HepG2 (cell line): Measurements from ENCODE around the gene EVA1A. TPM values are rescaled to one million over a fixed set of nuclear protein-coding genes. Genes with fewer than 3 reads are reported as not detected.

ENCODE experiments used
- ATAC-seq: fragments of 200-7000 bp; cut with Tn5 transposase; 3 replicates; pipeline ENCODE4 v1.9.1; 2020; ENCODE audit warnings: mild to moderate bottlenecking, moderate library complexity
- BruUV-seq: library from RNA; stranded (reverse); fragments of 400-500 nt; replicated peaks from 2 replicates; lab custom pipeline; 2021; lab: Mats Ljungman, UMichigan
- CTCF ChIA-PET: fragments of 300-600 bp; formaldehyde crosslinking; extraction: SDS; loops from one replicate; lab custom pipeline; 2021; ENCODE audit warnings: low total read pairs, inconsistent platforms, low intra/inter-chr PET ratio; lab: Yijun Ruan, JAX
- POLR2A ChIA-PET: fragments of 350-600 bp; sonication (Branson Sonifier 250); formaldehyde crosslinking; loops from one replicate; lab custom pipeline; 2020; ENCODE audit warnings: antibody characterized with exemption, inconsistent platforms; lab: Yijun Ruan, JAX
- DNase-seq: peaks from one replicate; pipeline ENCODE4 v3.0.0-alpha.2; 2015; ENCODE audit warnings: low spot score
- FAIRE-seq: peaks from 3 replicates; lab custom pipeline; 2011; peaks lifted over from hg19 to GRCh38; lab: Jason Lieb, UNC
- H2AFZ ChIP-seq: one replicate; pipeline ENCODE4 v1.6.1; 2011; ENCODE audit warnings: low read length, inconsistent platforms
- H3K27ac ChIP-seq: fragments of 300-600 bp; 3 replicates; pipeline ENCODE4 v1.8.0; 2011; ENCODE audit warnings: mixed run types, mild to moderate bottlenecking, mixed read lengths, low read length, inconsistent platforms; ENCODE audit not compliant: insufficient read depth; ENCODE audit errors: extremely low read length
- H3K27me3 ChIP-seq, 2 experiments: fragments of 200-600 bp in 1 of 2; 2 replicates in 1 of 2; 3 replicates in 1 of 2; pipeline versions ENCODE4 v1.6.0 to v1.8.0; 2011; ENCODE audit warnings: low read length in 2 of 2, mild to moderate bottlenecking in 2 of 2, moderate library complexity in 2 of 2, inconsistent platforms in 1 of 2; ENCODE audit not compliant: insufficient read depth in 2 of 2, control insufficient read depth in 1 of 2
- H3K36me3 ChIP-seq, 2 experiments: fragments of 200-600 bp in 1 of 2; replicated peaks in 1 of 2; 2 replicates in 1 of 2; 3 replicates in 1 of 2; pipeline versions ENCODE4 v1.5.1 to v1.8.0; 2011; ENCODE audit warnings: low read length in 2 of 2, inconsistent platforms in 1 of 2; ENCODE audit not compliant: insufficient read depth in 2 of 2, control insufficient read depth in 1 of 2
- H3K4me1 ChIP-seq: 2 replicates; pipeline ENCODE4 v1.5.1; 2012; ENCODE audit warnings: low read length, inconsistent platforms; ENCODE audit not compliant: insufficient read depth
- H3K4me2 ChIP-seq: 2 replicates; pipeline ENCODE4 v1.6.0; 2011; ENCODE audit warnings: low read depth, low read length, inconsistent platforms
- H3K4me3 ChIP-seq, 3 experiments: fragments of 200-600 bp in 1 of 3; sonication (generic), shearing (Covaris generic) in 1 of 3; replicated peaks in 1 of 3; 2 replicates each; pipeline ENCODE4 v1.5.1; 2011 to 2016; ENCODE audit warnings: low read length in 3 of 3, inconsistent platforms in 2 of 3, low read depth in 2 of 3, mild to moderate bottlenecking in 2 of 3, control low read depth in 1 of 3, mixed read lengths in 1 of 3; ENCODE audit not compliant: insufficient read depth in 1 of 3
- H3K79me2 ChIP-seq: one replicate; pipeline ENCODE4 v1.6.1; 2011; ENCODE audit warnings: low read length, inconsistent platforms; ENCODE audit not compliant: insufficient read depth
- H3K9ac ChIP-seq: 2 replicates; pipeline ENCODE4 v1.6.0; 2011; ENCODE audit warnings: mild to moderate bottlenecking, low read depth, low read length, inconsistent platforms; ENCODE audit not compliant: insufficient read depth
- H3K9me3 ChIP-seq: 2 replicates; pipeline ENCODE4 v1.5.1; 2012; ENCODE audit warnings: mild to moderate bottlenecking, low read length
- H4K20me1 ChIP-seq: 2 replicates; pipeline ENCODE4 v1.6.0; 2011; ENCODE audit warnings: inconsistent platforms, mild to moderate bottlenecking, low read length, moderate library complexity; ENCODE audit not compliant: insufficient read depth
- GATAD2A ChIP-seq: IDR thresholded peaks from 2 replicates; pipeline ENCODE4 v1.6.1; 2016
- NR1H2 ChIP-seq: sonication (generic); formaldehyde crosslinking; IDR thresholded peaks from 2 replicates; pipeline ENCODE4 v1.8.1; 2022; ENCODE audit warnings: low read depth, missing genetic modification reagents, borderline replicate concordance
- RAD21 ChIP-seq: fragments of 450-650 bp; formaldehyde crosslinking; IDR thresholded peaks from 2 replicates; pipeline ENCODE4 v1.5.0; 2020; ENCODE audit warnings: mild to moderate bottlenecking
- RARG ChIP-seq: sonication (generic); formaldehyde crosslinking; IDR thresholded peaks from 2 replicates; pipeline ENCODE4 v1.4.0; 2020; ENCODE audit warnings: low read depth, mild to moderate bottlenecking, missing genetic modification reagents
- SMAD3 ChIP-seq: sonication (generic); formaldehyde crosslinking; IDR thresholded peaks from 2 replicates; pipeline ENCODE4 v1.4.0; 2020; ENCODE audit warnings: missing genetic modification reagents
- SOX13 ChIP-seq, 3 experiments: fragments of 450-650 bp in 1 of 3; sonication (generic) in 1 of 3; formaldehyde crosslinking in 1 of 3; IDR thresholded peaks in 2 of 3; conservative IDR thresholded peaks in 1 of 3; 2 replicates each; pipeline versions ENCODE4 v1.5.0 to v1.6.1; 2016 to 2020; ENCODE audit warnings: antibody characterized with exemption in 1 of 3, mild to moderate bottlenecking in 1 of 3, missing compliant biosample characterization in 1 of 3, missing genetic modification reagents in 1 of 3, moderate library complexity in 1 of 3
- TAF1 ChIP-seq: sonication (generic); formaldehyde crosslinking; IDR thresholded peaks from 2 replicates; pipeline ENCODE4 v1.4.0; 2020; ENCODE audit warnings: missing genetic modification reagents
- ZFP90 ChIP-seq: sonication (generic); formaldehyde crosslinking; IDR thresholded peaks from 2 replicates; pipeline ENCODE4 v1.8.0; 2022; ENCODE audit warnings: missing genetic modification reagents, mild to moderate bottlenecking, inconsistent platforms, borderline replicate concordance
- ZNF329 ChIP-seq: sonication (generic); formaldehyde crosslinking; IDR thresholded peaks from 2 replicates; pipeline ENCODE4 v1.9.0; 2021; ENCODE audit warnings: low read depth, mild to moderate bottlenecking, missing genetic modification reagents
- WGBS: methylation state at CpG from one replicate; pipeline ENCODE4 v1.1.6; 2017; ENCODE audit warnings: low lambda C conversion rate; 5-methylcytosine and 5-hydroxymethylcytosine counted together
- in situ Hi-C: cut with HindIII; loops from 2 replicates; pipeline ENCODE4 v1.10.0; 2017; ENCODE audit warnings: low pct_unique_long_range_greater_than_20kb; ENCODE audit not compliant: extremely low pct_ligation_motif_present
- intact Hi-C: fragments of 100-400 bp; cut with micrococcal nuclease; formaldehyde crosslinking; loops from one replicate; pipeline ENCODE4 v1.10.0; 2022; ENCODE audit not compliant: unreplicated experiment
- polyA plus RNA-seq, 8 experiments: library from polyadenylated mRNA; depleted of rRNA in 3 of 8; stranded (reverse) in 7 of 8; unstranded in 1 of 8; fragments of >200 nt; fragmentation: Illumina TruSeq in 4 of 8; extraction: Trizol in 4 of 8; gene quantifications; 2 replicates each; pipeline versions ENCODE4 v1.2.1 to v1.2.3, GENCODE V29; 2011 to 2016; ENCODE audit warnings: low read depth in 4 of 8, missing spikeins in 1 of 8, mixed read lengths in 1 of 8; ENCODE audit not compliant: insufficient read depth in 1 of 8
- total RNA-seq, 5 experiments: library from RNA; depleted of rRNA; stranded (reverse); fragments of >200 nt; fragmentation: Illumina TruSeq; extraction: Trizol; gene quantifications; 2 replicates each; pipeline ENCODE4 v1.2.3, GENCODE V29; 2016; ENCODE audit warnings: low read depth in 1 of 5
- TF ChIP-seq, protein P1 (sequence below): sonication (generic); formaldehyde crosslinking; IDR thresholded peaks from 2 replicates; pipeline ENCODE4 v1.5.1; 2020; ENCODE audit warnings: mild to moderate bottlenecking, missing genetic modification reagents, moderate library complexity
- TF ChIP-seq, protein P2 (sequence below): sonication (generic); formaldehyde crosslinking; IDR thresholded peaks from 2 replicates; pipeline ENCODE4 v1.8.0; 2022; ENCODE audit warnings: mild to moderate bottlenecking, missing genetic modification reagents, moderate library complexity
- TF ChIP-seq, protein P3 (sequence below): sonication (generic); formaldehyde crosslinking; IDR thresholded peaks from 2 replicates; pipeline ENCODE4 v1.5.0; 2020; ENCODE audit warnings: missing genetic modification reagents
- TF ChIP-seq, protein P4 (sequence below): sonication (generic); formaldehyde crosslinking; IDR thresholded peaks from 2 replicates; pipeline ENCODE4 v1.9.0; 2022; ENCODE audit warnings: missing genetic modification reagents, mild to moderate bottlenecking, borderline replicate concordance
- TF ChIP-seq, protein P5 (sequence below): sonication (generic); formaldehyde crosslinking; IDR thresholded peaks from 2 replicates; pipeline ENCODE4 v1.4.0; 2020; ENCODE audit warnings: missing genetic modification reagents, mild to moderate bottlenecking, borderline replicate concordance
- TF ChIP-seq, protein P6 (sequence below): IDR thresholded peaks from 2 replicates; pipeline ENCODE4 v1.6.1; 2016; ENCODE audit warnings: missing genetic modification reagents, missing compliant biosample characterization

EVA1A gene
- total and polyA plus RNA-seq, 2 of the 13 experiments (the other 11 are each of a cell fraction or from before 2014, with no cell fraction given) = 57.5 to 57.8 TPM

DNA sequence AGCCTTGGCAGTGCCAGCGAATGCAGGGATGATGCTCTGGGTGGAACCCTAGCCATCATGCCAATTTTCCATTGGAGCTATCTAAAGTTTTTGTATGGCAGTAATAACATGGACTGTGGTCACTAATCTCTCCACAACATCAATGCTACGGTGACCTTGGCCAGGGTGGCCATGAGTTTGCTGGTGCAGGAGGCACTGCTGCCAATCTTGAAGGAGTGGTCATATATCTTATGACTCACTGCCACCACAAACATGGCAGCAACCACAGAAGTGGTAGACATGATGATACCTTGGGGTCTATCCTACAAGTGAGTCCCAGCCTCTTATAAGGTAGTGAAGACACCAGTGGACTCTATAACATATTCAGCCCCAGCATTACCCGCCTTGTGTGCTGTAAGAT, 104.6 kb downstream of the EVA1A start:
- Histone ChIP-seq H3K36me3 (no peaks in the 10 kb centered on the region), H4K20me1 (no peaks in the 10 kb centered on the region), H3K9ac (no peak overlapping the region), H3K9me3 (no peaks in the 10 kb centered on the region), H2AFZ (no peak overlapping the region), H3K27me3 (no peaks in the 10 kb centered on the region), H3K79me2 (no peaks in the 10 kb centered on the region), H3K27ac (no peak overlapping the region), H3K4me1 (peaks cover 11% of the 10 kb centered on the region; the same call in 1 of the 2 replicates), H3K4me2 (no peak overlapping the region), H3K4me3 (no peak overlapping the region)
- BruUV-seq = no TSS peak
- ATAC-seq (no peak), FAIRE-seq (no peak), DNase-seq (no peak)
- POLR2A ChIA-PET = no interaction called here
- in situ Hi-C loops = no loop called here
- WGBS = 94% methylated on average over 3 of the region's 3 CpGs
- intact Hi-C loops = no loop called here
- CTCF ChIA-PET = no interaction called here
- no peak for TF ChIP-seq ZNF329 (CRISPR knock-in tag)
- TF ChIP-seq NR1H2 (CRISPR knock-in tag) = no peak
- TF ChIP-seq, protein P1, sequence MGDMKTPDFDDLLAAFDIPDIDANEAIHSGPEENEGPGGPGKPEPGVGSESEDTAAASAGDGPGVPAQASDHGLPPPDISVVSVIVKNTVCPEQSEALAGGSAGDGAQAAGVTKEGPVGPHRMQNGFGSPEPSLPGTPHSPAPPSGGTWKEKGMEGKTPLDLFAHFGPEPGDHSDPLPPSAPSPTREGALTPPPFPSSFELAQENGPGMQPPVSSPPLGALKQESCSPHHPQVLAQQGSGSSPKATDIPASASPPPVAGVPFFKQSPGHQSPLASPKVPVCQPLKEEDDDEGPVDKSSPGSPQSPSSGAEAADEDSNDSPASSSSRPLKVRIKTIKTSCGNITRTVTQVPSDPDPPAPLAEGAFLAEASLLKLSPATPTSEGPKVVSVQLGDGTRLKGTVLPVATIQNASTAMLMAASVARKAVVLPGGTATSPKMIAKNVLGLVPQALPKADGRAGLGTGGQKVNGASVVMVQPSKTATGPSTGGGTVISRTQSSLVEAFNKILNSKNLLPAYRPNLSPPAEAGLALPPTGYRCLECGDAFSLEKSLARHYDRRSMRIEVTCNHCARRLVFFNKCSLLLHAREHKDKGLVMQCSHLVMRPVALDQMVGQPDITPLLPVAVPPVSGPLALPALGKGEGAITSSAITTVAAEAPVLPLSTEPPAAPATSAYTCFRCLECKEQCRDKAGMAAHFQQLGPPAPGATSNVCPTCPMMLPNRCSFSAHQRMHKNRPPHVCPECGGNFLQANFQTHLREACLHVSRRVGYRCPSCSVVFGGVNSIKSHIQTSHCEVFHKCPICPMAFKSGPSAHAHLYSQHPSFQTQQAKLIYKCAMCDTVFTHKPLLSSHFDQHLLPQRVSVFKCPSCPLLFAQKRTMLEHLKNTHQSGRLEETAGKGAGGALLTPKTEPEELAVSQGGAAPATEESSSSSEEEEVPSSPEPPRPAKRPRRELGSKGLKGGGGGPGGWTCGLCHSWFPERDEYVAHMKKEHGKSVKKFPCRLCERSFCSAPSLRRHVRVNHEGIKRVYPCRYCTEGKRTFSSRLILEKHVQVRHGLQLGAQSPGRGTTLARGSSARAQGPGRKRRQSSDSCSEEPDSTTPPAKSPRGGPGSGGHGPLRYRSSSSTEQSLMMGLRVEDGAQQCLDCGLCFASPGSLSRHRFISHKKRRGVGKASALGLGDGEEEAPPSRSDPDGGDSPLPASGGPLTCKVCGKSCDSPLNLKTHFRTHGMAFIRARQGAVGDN = no peak
- TF ChIP-seq, protein P2, sequence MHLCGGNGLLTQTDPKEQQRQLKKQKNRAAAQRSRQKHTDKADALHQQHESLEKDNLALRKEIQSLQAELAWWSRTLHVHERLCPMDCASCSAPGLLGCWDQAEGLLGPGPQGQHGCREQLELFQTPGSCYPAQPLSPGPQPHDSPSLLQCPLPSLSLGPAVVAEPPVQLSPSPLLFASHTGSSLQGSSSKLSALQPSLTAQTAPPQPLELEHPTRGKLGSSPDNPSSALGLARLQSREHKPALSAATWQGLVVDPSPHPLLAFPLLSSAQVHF (CRISPR knock-in tag) = no peak
- TF ChIP-seq, protein P3, sequence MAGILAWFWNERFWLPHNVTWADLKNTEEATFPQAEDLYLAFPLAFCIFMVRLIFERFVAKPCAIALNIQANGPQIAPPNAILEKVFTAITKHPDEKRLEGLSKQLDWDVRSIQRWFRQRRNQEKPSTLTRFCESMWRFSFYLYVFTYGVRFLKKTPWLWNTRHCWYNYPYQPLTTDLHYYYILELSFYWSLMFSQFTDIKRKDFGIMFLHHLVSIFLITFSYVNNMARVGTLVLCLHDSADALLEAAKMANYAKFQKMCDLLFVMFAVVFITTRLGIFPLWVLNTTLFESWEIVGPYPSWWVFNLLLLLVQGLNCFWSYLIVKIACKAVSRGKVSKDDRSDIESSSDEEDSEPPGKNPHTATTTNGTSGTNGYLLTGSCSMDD (CRISPR knock-in tag) = no peak
- no peak for TF ChIP-seq SMAD3 (CRISPR knock-in tag)
- TF ChIP-seq, protein P4, sequence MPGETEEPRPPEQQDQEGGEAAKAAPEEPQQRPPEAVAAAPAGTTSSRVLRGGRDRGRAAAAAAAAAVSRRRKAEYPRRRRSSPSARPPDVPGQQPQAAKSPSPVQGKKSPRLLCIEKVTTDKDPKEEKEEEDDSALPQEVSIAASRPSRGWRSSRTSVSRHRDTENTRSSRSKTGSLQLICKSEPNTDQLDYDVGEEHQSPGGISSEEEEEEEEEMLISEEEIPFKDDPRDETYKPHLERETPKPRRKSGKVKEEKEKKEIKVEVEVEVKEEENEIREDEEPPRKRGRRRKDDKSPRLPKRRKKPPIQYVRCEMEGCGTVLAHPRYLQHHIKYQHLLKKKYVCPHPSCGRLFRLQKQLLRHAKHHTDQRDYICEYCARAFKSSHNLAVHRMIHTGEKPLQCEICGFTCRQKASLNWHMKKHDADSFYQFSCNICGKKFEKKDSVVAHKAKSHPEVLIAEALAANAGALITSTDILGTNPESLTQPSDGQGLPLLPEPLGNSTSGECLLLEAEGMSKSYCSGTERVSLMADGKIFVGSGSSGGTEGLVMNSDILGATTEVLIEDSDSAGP = no peak
- no peak for TF ChIP-seq GATAD2A (CRISPR knock-in tag)
- TF ChIP-seq, protein P5, sequence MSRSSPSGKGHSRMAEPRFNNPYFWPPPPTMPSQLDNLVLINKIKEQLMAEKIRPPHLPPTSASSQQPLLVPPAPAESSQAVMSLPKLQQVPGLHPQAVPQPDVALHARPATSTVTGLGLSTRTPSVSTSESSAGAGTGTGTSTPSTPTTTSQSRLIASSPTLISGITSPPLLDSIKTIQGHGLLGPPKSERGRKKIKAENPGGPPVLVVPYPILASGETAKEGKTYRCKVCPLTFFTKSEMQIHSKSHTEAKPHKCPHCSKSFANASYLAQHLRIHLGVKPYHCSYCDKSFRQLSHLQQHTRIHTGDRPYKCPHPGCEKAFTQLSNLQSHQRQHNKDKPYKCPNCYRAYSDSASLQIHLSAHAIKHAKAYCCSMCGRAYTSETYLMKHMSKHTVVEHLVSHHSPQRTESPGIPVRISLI (CRISPR knock-in tag) = no peak
- TF ChIP-seq RARG (CRISPR knock-in tag) = no peak
- no peak for TF ChIP-seq TAF1 (CRISPR knock-in tag)
- no peak for TF ChIP-seq SOX13 (IDR thresholded peaks at IDR 0.05)
- TF ChIP-seq SOX13 (CRISPR knock-in tag; conservative IDR thresholded peaks at IDR 0.05 in 1 of 2, IDR thresholded peaks at IDR 0.05 in 1 of 2) = no peak
- TF ChIP-seq ZFP90 (CRISPR knock-in tag) = no peak
- no peak for TF ChIP-seq RAD21
- TF ChIP-seq, protein P6, sequence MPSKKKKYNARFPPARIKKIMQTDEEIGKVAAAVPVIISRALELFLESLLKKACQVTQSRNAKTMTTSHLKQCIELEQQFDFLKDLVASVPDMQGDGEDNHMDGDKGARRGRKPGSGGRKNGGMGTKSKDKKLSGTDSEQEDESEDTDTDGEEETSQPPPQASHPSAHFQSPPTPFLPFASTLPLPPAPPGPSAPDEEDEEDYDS (CRISPR knock-in tag) = no peak
